CD4-positive, alpha-beta T cell (primary cell): ENCODE data around the gene ECI2. TPM values are rescaled to one million over a fixed set of nuclear protein-coding genes. Genes with fewer than 3 reads are reported as not detected.

Source experiments
- ATAC-seq: fragments of 200-7000 bp; cut with Tn5 transposase; one replicate; pipeline ENCODE4 v1.10.0; 2022; ENCODE audit warnings: mild to moderate bottlenecking; ENCODE audit not compliant: poor library complexity
- CTCF ChIA-PET: fragments of 350-600 bp; sonication (Branson Sonifier 250); formaldehyde crosslinking; loops from one replicate; lab custom pipeline; 2021; ENCODE audit warnings: antibody characterized with exemption, inconsistent platforms; lab: Charles Lee
- POLR2A ChIA-PET: fragments of 350-600 bp; sonication (Branson Sonifier 250); formaldehyde crosslinking; loops from one replicate; lab custom pipeline; 2021; ENCODE audit warnings: antibody characterized with exemption, inconsistent platforms; lab: Charles Lee
- DNase-seq, 14 experiments: peaks; one replicate each; pipeline ENCODE4 v3.0.0-alpha.2; 2013 to 2020; ENCODE audit warnings: mixed read lengths in 2 of 14
- H3K27ac ChIP-seq, 2 donors: one replicate each; pipeline versions ENCODE4 v1.5.1 to v1.7.0; 2013; ENCODE audit warnings: low read length in 2 of 2, low read depth in 1 of 2, mild to moderate bottlenecking in 1 of 2
- H3K27me3 ChIP-seq, 2 experiments: 1 replicate in 1 of 2; 2 replicates in 1 of 2; pipeline versions ENCODE4 v1.6.1 to v1.7.0; 2013; ENCODE audit warnings: low read length in 2 of 2, control low read depth in 1 of 2, mild to moderate bottlenecking in 1 of 2, moderate library complexity in 1 of 2; ENCODE audit not compliant: insufficient read depth in 2 of 2, control insufficient read depth in 1 of 2
- H3K36me3 ChIP-seq: one replicate; pipeline ENCODE4 v1.6.1; 2013; ENCODE audit warnings: low read length, control low read depth; ENCODE audit not compliant: insufficient read depth
- H3K4me1 ChIP-seq: one replicate; pipeline ENCODE4 v1.6.1; 2013; ENCODE audit warnings: low read length, control low read depth; ENCODE audit not compliant: insufficient read depth
- H3K4me3 ChIP-seq: one replicate; pipeline ENCODE4 v1.5.1; 2013; ENCODE audit warnings: mild to moderate bottlenecking, low read length, moderate library complexity
- H3K9me3 ChIP-seq, 2 experiments: 1 replicate in 1 of 2; 2 replicates in 1 of 2; pipeline versions ENCODE4 v1.6.1 to v1.7.0; 2013; ENCODE audit warnings: low read length in 2 of 2, mild to moderate bottlenecking in 2 of 2, control low read depth in 1 of 2, moderate library complexity in 1 of 2; ENCODE audit not compliant: control insufficient read depth in 1 of 2, insufficient read depth in 1 of 2
- H3K27ac Mint-ChIP-seq: one replicate; pipeline ENCODE4 v1.8.0; 2020; ENCODE audit warnings: mixed read lengths
- H3K27me3 Mint-ChIP-seq: one replicate; pipeline ENCODE4 v1.8.0; 2021; ENCODE audit warnings: mixed read lengths
- H3K36me3 Mint-ChIP-seq: one replicate; pipeline ENCODE4 v1.8.0; 2021; ENCODE audit warnings: low read depth, mixed read lengths
- H3K4me1 Mint-ChIP-seq: one replicate; pipeline ENCODE4 v1.8.0; 2021; ENCODE audit warnings: low read depth, mixed read lengths
- H3K4me3 Mint-ChIP-seq: one replicate; pipeline ENCODE4 v1.8.0; 2020; ENCODE audit warnings: mild to moderate bottlenecking, mixed read lengths
- H3K9me3 Mint-ChIP-seq: one replicate; pipeline ENCODE4 v1.8.0; 2020; ENCODE audit warnings: mixed read lengths
- CTCF ChIP-seq: fragments of 200-600 bp; IDR thresholded peaks from one replicate; pipeline ENCODE4 v1.8.0; 2022; ENCODE audit warnings: antibody characterized with exemption, mild to moderate bottlenecking
- intact Hi-C, 2 experiments: fragments of 100-400 bp; cut with DNase I in 1 of 2; cut with micrococcal nuclease in 1 of 2; formaldehyde crosslinking; loops; one replicate each; pipeline versions ENCODE4 v1.15.1 to v1.9.0; 2023 to 2025; cut with DNase I, micrococcal nuclease
- total RNA-seq, 174 experiments: library from RNA in 2 of 174; stranded (reverse) in 2 of 174; gene quantifications; one replicate each; pipeline ENCODE4 v1.2.3 and lab custom pipeline; 2021 to 2026

ECI2 gene
- total RNA-seq, 2 experiments from 2014 or later, result 25.6 to 30.1 TPM

- no peak for TF ChIP-seq CTCF
- no peaks in the 10 kb centered on the region for H3K36me3 ChIP-seq
- H3K27me3 Mint-ChIP-seq, result no peaks in the 10 kb centered on the region
- H3K4me1 Mint-ChIP-seq, result no peaks in the 10 kb centered on the region
- CTCF ChIA-PET, result no interaction called here
- POLR2A ChIA-PET, result no interaction called here
- H3K4me1 ChIP-seq, result no peaks in the 10 kb centered on the region
- no peak overlapping the region for H3K4me3 Mint-ChIP-seq
- H3K27ac ChIP-seq, result no peak overlapping the region
- no peaks in the 10 kb centered on the region for H3K27me3 ChIP-seq
- no peak overlapping the region for H3K4me3 ChIP-seq
- H3K9me3 ChIP-seq, result no peaks in the 10 kb centered on the region
- ATAC-seq (no peak), DNase-seq (no peak)
- H3K36me3 Mint-ChIP-seq, result no peaks in the 10 kb centered on the region
- no peak overlapping the region for H3K27ac Mint-ChIP-seq
- no peaks in the 10 kb centered on the region for H3K9me3 Mint-ChIP-seq
- intact Hi-C loops, result no loop called here
These were observed 32.5 kb upstream of the ECI2 start for GRCh38 chr6:4167833-4168232.

GRCh38 chr6:4167123-4167522 is 31.7 kb upstream of the ECI2 start:
- POLR2A ChIA-PET, result no interaction called here
- no peaks in the 10 kb centered on the region for H3K36me3 ChIP-seq
- intact Hi-C loops, result no loop called here
- Mint-ChIP-seq H3K27me3 (no peaks in the 10 kb centered on the region), H3K36me3 (no peaks in the 10 kb centered on the region), H3K4me3 (no peak overlapping the region), H3K9me3 (no peaks in the 10 kb centered on the region), H3K4me1 (no peaks in the 10 kb centered on the region), H3K27ac (no peak overlapping the region)
- no peaks in the 10 kb centered on the region for H3K27me3 ChIP-seq
- ATAC-seq (no peak), DNase-seq (no peak)
- no peaks in the 10 kb centered on the region for H3K4me1 ChIP-seq
- TF ChIP-seq CTCF, result no peak
- CTCF ChIA-PET, result no interaction called here
- H3K9me3 ChIP-seq, result no peaks in the 10 kb centered on the region
- no peak overlapping the region for H3K27ac ChIP-seq
- H3K4me3 ChIP-seq, result no peak overlapping the region

- H3K27me3 ChIP-seq, result no peaks in the 10 kb centered on the region
- ChIA-PET POLR2A (no interaction called here), CTCF (no interaction called here)
- DNase-seq (no peak), ATAC-seq (no peak)
- Mint-ChIP-seq H3K9me3 (no peaks in the 10 kb centered on the region), H3K27me3 (no peaks in the 10 kb centered on the region), H3K4me3 (no peak overlapping the region), H3K4me1 (no peaks in the 10 kb centered on the region), H3K27ac (no peak overlapping the region), H3K36me3 (no peaks in the 10 kb centered on the region)
- no peaks in the 10 kb centered on the region for H3K36me3 ChIP-seq
- no peak overlapping the region for H3K27ac ChIP-seq
- intact Hi-C loops, result loop anchor here in 1 of 2 experiments (2.0 kb wide), 1 partner anchor 46 kb away; no protein-coding TSS in a partner anchor
- no peaks in the 10 kb centered on the region for H3K4me1 ChIP-seq
- H3K4me3 ChIP-seq, result no peak overlapping the region
- H3K9me3 ChIP-seq, result no peaks in the 10 kb centered on the region
- TF ChIP-seq CTCF, result no peak
These were observed 29.1 kb upstream of the ECI2 start for GRCh38 chr6:4164456-4164855.
